ENCODE measurements around the gene HIRIP3. TPM values are rescaled to one million over a fixed set of nuclear protein-coding genes. Genes with fewer than 3 reads are reported as not detected.
"Not testable (repeated sequence)": the region's sequence is repeated elsewhere in the genome, so short reads cannot be mapped to it uniquely, and the experiment has no call there.

The HIRIP3 gene
- total RNA-seq, 2 donors from 2014 or later: 10.8 to 22.4 TPM

DNA sequence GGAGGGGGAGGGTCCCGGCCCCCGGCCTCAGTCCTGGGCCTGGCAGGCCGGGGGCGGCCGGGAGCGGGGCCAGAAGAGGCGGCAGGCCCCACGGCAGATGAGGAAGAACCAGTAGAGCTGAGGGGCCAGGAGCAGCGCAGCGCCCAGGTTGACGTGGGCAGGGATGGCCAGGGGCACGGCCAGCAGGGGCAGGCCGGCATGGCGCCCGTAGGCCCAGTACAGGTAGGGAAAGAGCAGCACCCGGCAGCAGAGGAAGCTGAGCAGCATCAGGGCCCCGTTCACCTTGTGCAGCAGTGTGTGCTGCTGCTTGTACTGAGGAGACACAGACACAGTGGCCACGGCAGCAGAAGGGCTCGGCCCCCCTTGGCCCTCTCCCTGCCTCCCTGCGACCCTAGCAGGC is 29.7 kb upstream of the HIRIP3 start:
- H3K27me3 ChIP-seq (replicated peaks; ENCODE audit: insufficient read depth): peaks cover 2% of the 10 kb centered on the region
- H3K4me3 ChIP-seq: no peak overlapping the region

GRCh38 chr16:30024451-30024850 is 29.0 kb upstream of the HIRIP3 start:
- intact Hi-C loops (cut with DNase I): loop anchor here (10.0 kb wide), 1 partner anchor 330 kb away; no protein-coding TSS in a partner anchor

More for the DNA sequence above, 29.7 kb upstream of the HIRIP3 start:
- Histone ChIP-seq H3K9me3 (no peaks in the 10 kb centered on the region), H3K4me1 (replicated peaks) (no peaks in the 10 kb centered on the region), H3K27ac (no peak overlapping the region), H3K36me3 (no peaks in the 10 kb centered on the region)
- intact Hi-C loops (cut with DNase I): loop anchor here (10.0 kb wide), 1 partner anchor 330 kb away; no protein-coding TSS in a partner anchor
- no peak for TF ChIP-seq POLR2A (IDR thresholded peaks at IDR 0.05)
- no peak for TF ChIP-seq CTCF (IDR thresholded peaks at IDR 0.05)
- TF ChIP-seq POLR2AphosphoS5 (IDR thresholded peaks at IDR 0.05): no peak
- DNase-seq (ENCODE audit: low spot score): no peak
- 65% methylated on average over 18 of the region's 20 CpGs for WGBS

DNA sequence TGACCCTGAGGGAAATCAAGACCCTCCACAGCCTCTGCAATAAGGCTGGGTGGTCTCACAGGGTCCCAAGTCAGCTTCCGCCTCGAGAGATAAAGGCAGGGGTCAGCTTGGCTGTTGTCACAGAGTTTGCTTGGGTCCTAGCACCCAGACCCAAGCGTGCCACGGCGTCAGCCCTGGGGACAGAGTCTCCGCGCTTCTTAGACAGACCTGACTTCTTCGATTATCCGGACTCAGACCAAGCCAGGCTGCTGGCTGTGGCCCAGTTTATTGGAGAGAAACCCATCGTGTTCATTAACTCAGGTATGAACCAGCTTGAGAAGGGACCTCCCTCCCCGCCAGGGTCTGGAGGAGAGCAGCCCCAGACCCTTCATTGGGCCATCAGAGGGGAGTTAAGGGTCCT is 28.2 kb upstream of the HIRIP3 start:
- no peak overlapping the region for H3K27ac ChIP-seq
- WGBS: 88% methylated on average over 11 of the region's 11 CpGs
- no peaks in the 10 kb centered on the region for H3K9me3 ChIP-seq
- DNase-seq (ENCODE audit: low spot score): no peak
- intact Hi-C loops (cut with DNase I): loop anchor here (10.0 kb wide), 1 partner anchor 329 kb away; no protein-coding TSS in a partner anchor
- H3K36me3 ChIP-seq: no peaks in the 10 kb centered on the region
- H3K27me3 ChIP-seq (replicated peaks; ENCODE audit: insufficient read depth): peaks cover 2% of the 10 kb centered on the region
- no peaks in the 10 kb centered on the region for H3K4me1 ChIP-seq (replicated peaks)
- H3K4me3 ChIP-seq: no peak overlapping the region
- TF ChIP-seq POLR2A (IDR thresholded peaks at IDR 0.05) (no peak), POLR2AphosphoS5 (IDR thresholded peaks at IDR 0.05) (no peak), CTCF (IDR thresholded peaks at IDR 0.05) (no peak)

More at GRCh38 chr16:30024451-30024850, 29.0 kb upstream of the HIRIP3 start:
- no peak for DNase-seq (ENCODE audit: low spot score)
- 67% methylated on average over 16 of the region's 16 CpGs for WGBS
- Histone ChIP-seq H3K27ac (no peak overlapping the region), H3K36me3 (no peaks in the 10 kb centered on the region), H3K27me3 (replicated peaks; ENCODE audit: insufficient read depth) (peaks cover 2% of the 10 kb centered on the region), H3K4me1 (replicated peaks) (no peaks in the 10 kb centered on the region), H3K4me3 (no peak overlapping the region), H3K9me3 (no peaks in the 10 kb centered on the region)
- TF ChIP-seq POLR2A (IDR thresholded peaks at IDR 0.05) (no peak), POLR2AphosphoS5 (IDR thresholded peaks at IDR 0.05) (no peak), CTCF (IDR thresholded peaks at IDR 0.05) (no peak)

GRCh38 chr16:30022887-30023286 is 27.5 kb upstream of the HIRIP3 start, which contains the start of gene C16orf92:
Gene C16orf92, plus strand, starts transcription at chr16:30023198. Its CDS starts 143 bp downstream, at chr16:30023341.
- Histone ChIP-seq H3K4me3 (no peak within 1 kb of the TSS), H3K27me3 (replicated peaks; ENCODE audit: insufficient read depth) (peaks cover 2% of the 10 kb centered on the region), H3K9me3 (no peaks in the 10 kb centered on the region), H3K4me1 (replicated peaks) (no peaks in the 10 kb centered on the region), H3K36me3 (no peaks in the 10 kb centered on the region), H3K27ac (no peak within 1 kb of the TSS)
- TF ChIP-seq POLR2A (IDR thresholded peaks at IDR 0.05) (no peak), POLR2AphosphoS5 (IDR thresholded peaks at IDR 0.05) (no peak), CTCF (IDR thresholded peaks at IDR 0.05) (no peak)
- intact Hi-C loops (cut with DNase I): loop anchor here (10.0 kb wide), 1 partner anchor 328 kb away; no protein-coding TSS in a partner anchor
- no peak for DNase-seq (ENCODE audit: low spot score)
- 74% methylated on average over 6 of the region's 6 CpGs for WGBS

- intact Hi-C loops (cut with DNase I): no loop called here
- TF ChIP-seq POLR2AphosphoS5 (IDR thresholded peaks at IDR 0.05) (no peak), POLR2A (IDR thresholded peaks at IDR 0.05) (no peak), CTCF (IDR thresholded peaks at IDR 0.05) (no peak)
- H3K4me1 ChIP-seq (replicated peaks): no peaks in the 10 kb centered on the region
- H3K4me3 ChIP-seq: no peak overlapping the region
- no peaks in the 10 kb centered on the region for H3K9me3 ChIP-seq
- 72% methylated on average over 4 of the region's 4 CpGs for WGBS
- H3K36me3 ChIP-seq: no peaks in the 10 kb centered on the region
- H3K27me3 ChIP-seq (replicated peaks; ENCODE audit: insufficient read depth): no peaks in the 10 kb centered on the region
- no peak for DNase-seq (ENCODE audit: low spot score)
- H3K27ac ChIP-seq: no peak overlapping the region
Measured at GRCh38 chr16:30018731-30019158, 23.3 kb upstream of the HIRIP3 start.

DNA sequence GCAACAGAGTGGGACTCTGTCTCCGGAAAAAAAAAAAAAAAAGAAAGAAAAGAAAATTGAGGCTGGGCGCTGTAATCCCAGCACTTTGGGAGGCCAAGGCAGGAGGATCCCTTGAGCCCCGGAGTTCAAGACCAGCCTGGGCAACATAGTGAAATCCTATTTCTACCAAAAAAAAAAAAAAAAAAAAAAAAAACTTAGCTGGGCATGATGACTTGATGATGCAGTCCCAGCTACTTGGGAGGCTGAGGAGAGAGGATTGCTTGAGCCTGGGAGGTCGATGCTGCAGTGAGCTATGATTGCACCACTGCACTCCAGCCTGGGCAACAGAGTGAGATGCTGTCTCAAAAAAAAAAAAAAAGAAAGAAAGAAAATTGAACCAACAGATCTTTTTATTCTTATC is 22.5 kb upstream of the HIRIP3 start:
- H3K27ac ChIP-seq; H3K27me3 ChIP-seq (replicated peaks; ENCODE audit: insufficient read depth); H3K36me3 ChIP-seq; intact Hi-C loops (cut with DNase I); H3K9me3 ChIP-seq; H3K4me3 ChIP-seq; H3K4me1 ChIP-seq (replicated peaks); DNase-seq (ENCODE audit: low spot score): not testable (repeated sequence)
- 78% methylated on average over 4 of the region's 4 CpGs for WGBS
